HT1080 (cell line): Measurements from ENCODE around the gene CRAT. TPM values are rescaled to one million over a fixed set of nuclear protein-coding genes. Genes with fewer than 3 reads are reported as not detected.

Experiments
- DNase-seq: peaks from one replicate; pipeline ENCODE4 v3.0.0-alpha.2; 2015; ENCODE audit warnings: low read depth
- total RNA-seq: library from RNA; depleted of rRNA; stranded (reverse); fragments of >200 nt; shearing (Covaris generic); gene quantifications from 2 replicates; pipeline ENCODE4 v1.2.3, GENCODE V29; 2014; rRNA removed

CRAT gene
- total RNA-seq, 1 experiment from 2014 or later = 18.4 TPM

- DNase-seq = no peak
Measured at GRCh38 chr9:129068990-129069861, 41.4 kb downstream of the CRAT start.

GRCh38 chr9:129068110-129068509 lies 42.5 kb downstream of the CRAT start:
- no peak for DNase-seq

- DNase-seq = no peak
Measured at GRCh38 chr9:129064499-129064908, 46.1 kb downstream of the CRAT start.

GRCh38 chr9:129063061-129063460 lies 47.5 kb downstream of the CRAT start:
- no peak for DNase-seq

GRCh38 chr9:129060991-129061390 lies 49.6 kb downstream of the CRAT start:
- no peak for DNase-seq

GRCh38 chr9:129059796-129060785 lies 50.5 kb downstream of the CRAT start:
- DNase-seq = no peak

- peak; percentile 27 for DNase-seq
Measured at GRCh38 chr9:129058965-129059795, 51.4 kb downstream of the CRAT start.

GRCh38 chr9:129054163-129054851 lies 56.3 kb downstream of the CRAT start:
- DNase-seq = no peak

- DNase-seq = no peak
Measured at GRCh38 chr9:129053020-129053419, 57.6 kb downstream of the CRAT start.

- no peak for DNase-seq
Measured at GRCh38 chr9:129052592-129052991, 58.0 kb downstream of the CRAT start.

Other genes with a start within 250 kb of the CRAT start
- 7.7 and 8.6 TPM in 2 replicates for gene KYAT1, start 228.8 kb downstream of the CRAT start, total RNA-seq
- 65.0 and 71.5 TPM in 2 replicates for gene LRRC8A, start 228.7 kb downstream of the CRAT start, total RNA-seq
- 0.16 TPM in 1 of 2 replicates, not detected in the other for gene PHYHD1, start 189.8 kb downstream of the CRAT start, total RNA-seq
- 23.4 and 29.1 TPM in 2 replicates for gene DOLK, start 163.2 kb downstream of the CRAT start, total RNA-seq
- gene NUP188, start 163.1 kb downstream of the CRAT start, total RNA-seq = 51.8 and 63.6 TPM in 2 replicates
- gene SH3GLB2, start 82.5 kb downstream of the CRAT start, total RNA-seq = 46.6 and 48.5 TPM in 2 replicates
- 12.8 and 13.7 TPM in 2 replicates for gene MIGA2, start 74.2 kb downstream of the CRAT start, total RNA-seq
- gene DOLPP1, start 29.7 kb downstream of the CRAT start, total RNA-seq = 20.5 and 23.8 TPM in 2 replicates
- gene PTPA, start 622 bp upstream of the CRAT start, total RNA-seq = 167 and 214 TPM in 2 replicates
- 58.9 and 76.5 TPM in 2 replicates for gene IER5L, start 67.5 kb upstream of the CRAT start, total RNA-seq